HepG2 (cell line): Measurements from ENCODE around the gene MAIP1. TPM values are rescaled to one million over a fixed set of nuclear protein-coding genes. Genes with fewer than 3 reads are reported as not detected.
A peak's percentile ranks its signal among the peaks of the same experiment; 100 is the strongest.

Experiments
- ATAC-seq: fragments of 200-7000 bp; cut with Tn5 transposase; 3 replicates; pipeline ENCODE4 v1.9.1; 2020; ENCODE audit warnings: mild to moderate bottlenecking, moderate library complexity
- BruUV-seq: library from RNA; stranded (reverse); fragments of 400-500 nt; replicated peaks from 2 replicates; lab custom pipeline; 2021; lab: Mats Ljungman, UMichigan
- CTCF ChIA-PET: fragments of 300-600 bp; formaldehyde crosslinking; extraction: SDS; loops from one replicate; lab custom pipeline; 2021; ENCODE audit warnings: low total read pairs, inconsistent platforms, low intra/inter-chr PET ratio; lab: Yijun Ruan, JAX
- POLR2A ChIA-PET: fragments of 350-600 bp; sonication (Branson Sonifier 250); formaldehyde crosslinking; loops from one replicate; lab custom pipeline; 2020; ENCODE audit warnings: antibody characterized with exemption, inconsistent platforms; lab: Yijun Ruan, JAX
- DNase-seq: peaks from one replicate; pipeline ENCODE4 v3.0.0-alpha.2; 2015; ENCODE audit warnings: low spot score
- FAIRE-seq: peaks from 3 replicates; lab custom pipeline; 2011; peaks lifted over from hg19 to GRCh38; lab: Jason Lieb, UNC
- H2AFZ ChIP-seq: one replicate; pipeline ENCODE4 v1.6.1; 2011; ENCODE audit warnings: low read length, inconsistent platforms
- H3K27ac ChIP-seq: fragments of 300-600 bp; 3 replicates; pipeline ENCODE4 v1.8.0; 2011; ENCODE audit warnings: mixed run types, mild to moderate bottlenecking, mixed read lengths, low read length, inconsistent platforms; ENCODE audit not compliant: insufficient read depth; ENCODE audit errors: extremely low read length
- H3K27me3 ChIP-seq, 2 experiments: fragments of 200-600 bp in 1 of 2; 2 replicates in 1 of 2; 3 replicates in 1 of 2; pipeline versions ENCODE4 v1.6.0 to v1.8.0; 2011; ENCODE audit warnings: low read length in 2 of 2, mild to moderate bottlenecking in 2 of 2, moderate library complexity in 2 of 2, inconsistent platforms in 1 of 2; ENCODE audit not compliant: insufficient read depth in 2 of 2, control insufficient read depth in 1 of 2
- H3K36me3 ChIP-seq, 2 experiments: fragments of 200-600 bp in 1 of 2; replicated peaks in 1 of 2; 2 replicates in 1 of 2; 3 replicates in 1 of 2; pipeline versions ENCODE4 v1.5.1 to v1.8.0; 2011; ENCODE audit warnings: low read length in 2 of 2, inconsistent platforms in 1 of 2; ENCODE audit not compliant: insufficient read depth in 2 of 2, control insufficient read depth in 1 of 2
- H3K4me1 ChIP-seq: 2 replicates; pipeline ENCODE4 v1.5.1; 2012; ENCODE audit warnings: low read length, inconsistent platforms; ENCODE audit not compliant: insufficient read depth
- H3K4me2 ChIP-seq: 2 replicates; pipeline ENCODE4 v1.6.0; 2011; ENCODE audit warnings: low read depth, low read length, inconsistent platforms
- H3K4me3 ChIP-seq, 3 experiments: fragments of 200-600 bp in 1 of 3; sonication (generic), shearing (Covaris generic) in 1 of 3; replicated peaks in 1 of 3; 2 replicates each; pipeline ENCODE4 v1.5.1; 2011 to 2016; ENCODE audit warnings: low read length in 3 of 3, inconsistent platforms in 2 of 3, low read depth in 2 of 3, mild to moderate bottlenecking in 2 of 3, control low read depth in 1 of 3, mixed read lengths in 1 of 3; ENCODE audit not compliant: insufficient read depth in 1 of 3
- H3K79me2 ChIP-seq: one replicate; pipeline ENCODE4 v1.6.1; 2011; ENCODE audit warnings: low read length, inconsistent platforms; ENCODE audit not compliant: insufficient read depth
- H3K9ac ChIP-seq: 2 replicates; pipeline ENCODE4 v1.6.0; 2011; ENCODE audit warnings: mild to moderate bottlenecking, low read depth, low read length, inconsistent platforms; ENCODE audit not compliant: insufficient read depth
- H3K9me3 ChIP-seq: 2 replicates; pipeline ENCODE4 v1.5.1; 2012; ENCODE audit warnings: mild to moderate bottlenecking, low read length
- H4K20me1 ChIP-seq: 2 replicates; pipeline ENCODE4 v1.6.0; 2011; ENCODE audit warnings: inconsistent platforms, mild to moderate bottlenecking, low read length, moderate library complexity; ENCODE audit not compliant: insufficient read depth
- KAT2B ChIP-seq: fragments of 150-350 bp; IDR thresholded peaks from 2 replicates; pipeline ENCODE4 v1.6.1; 2014; ENCODE audit warnings: low read depth, low read length, borderline replicate concordance
- KAT7 ChIP-seq: IDR thresholded peaks from 2 replicates; pipeline ENCODE4 v1.6.1; 2018; ENCODE audit warnings: borderline replicate concordance, missing compliant biosample characterization
- MAF1 ChIP-seq: sonication (generic); formaldehyde crosslinking; IDR thresholded peaks from 2 replicates; pipeline ENCODE4 v1.5.0; 2020; ENCODE audit warnings: missing genetic modification reagents, borderline replicate concordance
- NFE2 ChIP-seq: sonication (generic); formaldehyde crosslinking; IDR thresholded peaks from 2 replicates; pipeline ENCODE4 v1.4.0; 2020; ENCODE audit warnings: missing genetic modification reagents
- NPAS2 ChIP-seq: sonication (generic); formaldehyde crosslinking; IDR thresholded peaks from 2 replicates; pipeline ENCODE4 v1.8.0; 2022; ENCODE audit warnings: mild to moderate bottlenecking, missing genetic modification reagents, borderline replicate concordance
- RBFOX2 ChIP-seq: fragments of 200-400 bp; formaldehyde crosslinking; IDR thresholded peaks from 2 replicates; pipeline ENCODE4 v1.6.1; 2017; ENCODE audit warnings: low read depth, mild to moderate bottlenecking, low read length
- RCOR2 ChIP-seq: IDR thresholded peaks from 2 replicates; pipeline ENCODE4 v1.6.1; 2016; ENCODE audit warnings: missing biosample characterization, missing genetic modification reagents
- REPIN1 ChIP-seq: sonication (generic); formaldehyde crosslinking; IDR thresholded peaks from 2 replicates; pipeline ENCODE4 v1.8.0; 2022; ENCODE audit warnings: missing genetic modification reagents, low read depth, mild to moderate bottlenecking, borderline replicate concordance
- SIX4 ChIP-seq: sonication (generic); formaldehyde crosslinking; IDR thresholded peaks from 2 replicates; pipeline ENCODE4 v1.4.0; 2020; ENCODE audit warnings: missing genetic modification reagents
- SRY ChIP-seq: sonication (generic); formaldehyde crosslinking; IDR thresholded peaks from 2 replicates; pipeline ENCODE4 v1.8.0; 2022; ENCODE audit warnings: mild to moderate bottlenecking, missing genetic modification reagents
- SSRP1 ChIP-seq: IDR thresholded peaks from 2 replicates; pipeline ENCODE4 v1.6.1; 2016; ENCODE audit warnings: control low read depth
- TEF ChIP-seq: sonication (generic); formaldehyde crosslinking; IDR thresholded peaks from 2 replicates; pipeline ENCODE4 v1.5.0; 2020; ENCODE audit warnings: missing genetic modification reagents
- TOPORS ChIP-seq: sonication (generic); formaldehyde crosslinking; IDR thresholded peaks from 2 replicates; pipeline ENCODE4 v1.8.0; 2023; ENCODE audit warnings: mild to moderate bottlenecking, missing genetic modification reagents
- ZBTB7A ChIP-seq: sonication (generic); formaldehyde crosslinking; IDR thresholded peaks from 2 replicates; pipeline ENCODE4 v1.8.0; 2022; ENCODE audit warnings: mild to moderate bottlenecking, missing genetic modification reagents
- ZMYM3 ChIP-seq: sonication (generic); formaldehyde crosslinking; IDR thresholded peaks from 2 replicates; pipeline ENCODE4 v1.5.1; 2020; ENCODE audit warnings: mild to moderate bottlenecking, missing genetic modification reagents
- ZNF329 ChIP-seq: sonication (generic); formaldehyde crosslinking; IDR thresholded peaks from 2 replicates; pipeline ENCODE4 v1.9.0; 2021; ENCODE audit warnings: low read depth, mild to moderate bottlenecking, missing genetic modification reagents
- ZNF451 ChIP-seq: sonication (generic); formaldehyde crosslinking; IDR thresholded peaks from 2 replicates; pipeline ENCODE4 v1.5.0; 2020; ENCODE audit warnings: mild to moderate bottlenecking, missing genetic modification reagents
- ZNF652 ChIP-seq: IDR thresholded peaks from 2 replicates; pipeline ENCODE4 v1.6.1; 2016; ENCODE audit warnings: low read depth, borderline replicate concordance
- ZNF720 ChIP-seq: sonication (generic); formaldehyde crosslinking; IDR thresholded peaks from 2 replicates; pipeline ENCODE4 v1.4.0; 2020; ENCODE audit warnings: missing genetic modification reagents
- WGBS: methylation state at CpG from one replicate; pipeline ENCODE4 v1.1.6; 2017; ENCODE audit warnings: low lambda C conversion rate; 5-methylcytosine and 5-hydroxymethylcytosine counted together
- in situ Hi-C: cut with HindIII; loops from 2 replicates; pipeline ENCODE4 v1.10.0; 2017; ENCODE audit warnings: low pct_unique_long_range_greater_than_20kb; ENCODE audit not compliant: extremely low pct_ligation_motif_present
- intact Hi-C: fragments of 100-400 bp; cut with micrococcal nuclease; formaldehyde crosslinking; loops from one replicate; pipeline ENCODE4 v1.10.0; 2022; ENCODE audit not compliant: unreplicated experiment
- polyA plus RNA-seq, 8 experiments: library from polyadenylated mRNA; depleted of rRNA in 3 of 8; stranded (reverse) in 7 of 8; unstranded in 1 of 8; fragments of >200 nt; fragmentation: Illumina TruSeq in 4 of 8; extraction: Trizol in 4 of 8; gene quantifications; 2 replicates each; pipeline versions ENCODE4 v1.2.1 to v1.2.3, GENCODE V29; 2011 to 2016; ENCODE audit warnings: low read depth in 4 of 8, missing spikeins in 1 of 8, mixed read lengths in 1 of 8; ENCODE audit not compliant: insufficient read depth in 1 of 8
- total RNA-seq, 5 experiments: library from RNA; depleted of rRNA; stranded (reverse); fragments of >200 nt; fragmentation: Illumina TruSeq; extraction: Trizol; gene quantifications; 2 replicates each; pipeline ENCODE4 v1.2.3, GENCODE V29; 2016; ENCODE audit warnings: low read depth in 1 of 5
- TF ChIP-seq, protein P1 (sequence below): sonication (generic); formaldehyde crosslinking; IDR thresholded peaks from 2 replicates; pipeline ENCODE4 v1.5.0; 2020; ENCODE audit warnings: mild to moderate bottlenecking, missing genetic modification reagents

Gene MAIP1
- total and polyA plus RNA-seq, 2 of the 13 experiments (the other 11 are each of a cell fraction or from before 2014, with no cell fraction given): 22.3 to 72.9 TPM

GRCh38 chr2:199946196-199946595, 9.2 kb upstream of the MAIP1 start:
- peaks cover 25% of the 10 kb centered on the region for H3K4me1 ChIP-seq
- ChIA-PET CTCF (no interaction called here), POLR2A (interaction anchor here (3.6 kb wide), 1 partner anchor 8 kb away, joined by 15 read pairs; the partner anchor contains the start of genes MAIP1 and TYW5)
- TF ChIP-seq RBFOX2 (peak; percentile 31; the same call in 1 of the 2 replicates), ZBTB7A (CRISPR knock-in tag) (no peak)
- H3K9me3 ChIP-seq: no peaks in the 10 kb centered on the region
- no peak overlapping the region for H3K27ac ChIP-seq
- no peak overlapping the region for H3K4me2 ChIP-seq
- FAIRE-seq (no peak), ATAC-seq (no peak), DNase-seq (no peak)
- no peak overlapping the region for H2AFZ ChIP-seq
- peaks cover 12% of the 10 kb centered on the region for H3K79me2 ChIP-seq
- peaks cover 22 to 76% of the 10 kb centered on the region in 2 experiments for H3K36me3 ChIP-seq
- H4K20me1 ChIP-seq: no peaks in the 10 kb centered on the region; the same call in 1 of the 2 replicates
- H3K27me3 ChIP-seq: no peaks in the 10 kb centered on the region
- no TSS peak for BruUV-seq
- WGBS: 98% methylated on average over 1 of the region's 1 CpG
- H3K9ac ChIP-seq: no peak overlapping the region
- H3K4me3 ChIP-seq: no peak overlapping the region
- intact Hi-C loops: no loop called here
- in situ Hi-C loops: no loop called here

DNA sequence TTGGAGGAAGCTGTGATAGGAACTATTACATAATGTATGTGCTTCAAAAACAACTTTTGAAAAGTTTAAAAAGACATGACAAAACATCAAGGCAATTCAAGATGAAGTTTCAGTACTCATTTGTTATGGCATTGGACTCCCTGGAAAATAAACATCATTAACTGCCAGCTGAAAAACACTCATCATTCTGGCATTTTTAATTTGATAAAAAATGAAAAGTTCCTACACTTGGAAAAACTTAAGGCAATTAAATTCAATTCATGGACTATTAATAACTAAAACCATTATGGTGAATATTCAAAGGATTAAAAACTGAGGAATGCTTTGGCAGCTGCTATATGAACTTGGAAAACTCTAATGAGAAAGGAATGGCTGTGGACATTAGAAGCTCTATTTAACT, 8.5 kb upstream of the MAIP1 start:
- no peak overlapping the region for H3K9ac ChIP-seq
- ChIA-PET POLR2A (no interaction called here), CTCF (no interaction called here)
- BruUV-seq: TSS peak; percentile 1
- H3K9me3 ChIP-seq: no peaks in the 10 kb centered on the region
- in situ Hi-C loops (no loop called here), intact Hi-C loops (no loop called here)
- H3K27ac ChIP-seq: no peak overlapping the region
- peaks cover 20 to 72% of the 10 kb centered on the region in 2 experiments for H3K36me3 ChIP-seq
- H3K79me2 ChIP-seq: peaks cover 12% of the 10 kb centered on the region
- no peak overlapping the region for H3K4me3 ChIP-seq
- ATAC-seq (no peak), FAIRE-seq (no peak), DNase-seq (no peak)
- no peaks in the 10 kb centered on the region for H3K27me3 ChIP-seq
- no peak overlapping the region for H2AFZ ChIP-seq
- H3K4me2 ChIP-seq: no peak overlapping the region
- peaks cover 25% of the 10 kb centered on the region for H3K4me1 ChIP-seq
- no peaks in the 10 kb centered on the region for H4K20me1 ChIP-seq
- TF ChIP-seq SRY (no peak), NPAS2 (no peak), ZMYM3 (CRISPR knock-in tag) (no peak), ZNF720 (CRISPR knock-in tag) (no peak), SSRP1 (CRISPR knock-in tag) (no peak), RCOR2 (CRISPR knock-in tag) (no peak), ZNF652 (CRISPR knock-in tag) (no peak), KAT2B (no peak), ZNF451 (CRISPR knock-in tag) (no peak), NFE2 (no peak), TEF (CRISPR knock-in tag) (no peak), TOPORS (no peak), MAF1 (CRISPR knock-in tag) (no peak), REPIN1 (CRISPR knock-in tag) (no peak), SIX4 (CRISPR knock-in tag) (no peak), ZNF329 (CRISPR knock-in tag) (no peak), KAT7 (CRISPR knock-in tag) (no peak)
- TF ChIP-seq, protein P1, sequence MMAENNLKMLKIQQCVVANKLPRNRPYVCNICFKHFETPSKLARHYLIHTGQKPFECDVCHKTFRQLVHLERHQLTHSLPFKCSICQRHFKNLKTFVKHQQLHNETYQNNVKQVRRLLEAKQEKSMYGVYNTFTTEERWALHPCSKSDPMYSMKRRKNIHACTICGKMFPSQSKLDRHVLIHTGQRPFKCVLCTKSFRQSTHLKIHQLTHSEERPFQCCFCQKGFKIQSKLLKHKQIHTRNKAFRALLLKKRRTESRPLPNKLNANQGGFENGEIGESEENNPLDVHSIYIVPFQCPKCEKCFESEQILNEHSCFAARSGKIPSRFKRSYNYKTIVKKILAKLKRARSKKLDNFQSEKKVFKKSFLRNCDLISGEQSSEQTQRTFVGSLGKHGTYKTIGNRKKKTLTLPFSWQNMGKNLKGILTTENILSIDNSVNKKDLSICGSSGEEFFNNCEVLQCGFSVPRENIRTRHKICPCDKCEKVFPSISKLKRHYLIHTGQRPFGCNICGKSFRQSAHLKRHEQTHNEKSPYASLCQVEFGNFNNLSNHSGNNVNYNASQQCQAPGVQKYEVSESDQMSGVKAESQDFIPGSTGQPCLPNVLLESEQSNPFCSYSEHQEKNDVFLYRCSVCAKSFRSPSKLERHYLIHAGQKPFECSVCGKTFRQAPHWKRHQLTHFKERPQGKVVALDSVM: no peak
